Keratinocyte (primary cell): ENCODE data around the gene NSUN2. TPM values are rescaled to one million over a fixed set of nuclear protein-coding genes. Genes with fewer than 3 reads are reported as not detected.

Source experiments
- DNase-seq: peaks from one replicate; pipeline ENCODE4 v3.0.0-alpha.2; 2011; ENCODE audit warnings: low read depth, missing footprints, low spot score
- FAIRE-seq: peaks from 2 replicates; lab custom pipeline; 2011; peaks lifted over from hg19 to GRCh38; lab: Jason Lieb, UNC
- H2AFZ ChIP-seq: 2 replicates; pipeline ENCODE4 v1.6.0; 2012; ENCODE audit warnings: low read length, control low read depth, inconsistent platforms; ENCODE audit not compliant: control insufficient read depth
- H3K27ac ChIP-seq: 2 replicates; pipeline ENCODE4 v1.5.1; 2011; ENCODE audit warnings: low read length; ENCODE audit not compliant: control insufficient read depth, insufficient read depth
- H3K27me3 ChIP-seq: 3 replicates; pipeline ENCODE4 v1.6.0; 2011; ENCODE audit warnings: low read length; ENCODE audit not compliant: control insufficient read depth, insufficient read depth; ENCODE audit errors: extremely low read depth
- H3K36me3 ChIP-seq, 2 experiments: 2 replicates in 1 of 2; 3 replicates in 1 of 2; pipeline ENCODE4 v1.5.1; 2011; ENCODE audit warnings: low read length in 2 of 2, mild to moderate bottlenecking in 1 of 2; ENCODE audit not compliant: control insufficient read depth in 2 of 2, insufficient read depth in 2 of 2; ENCODE audit errors: extremely low read depth in 1 of 2
- H3K4me1 ChIP-seq: 3 replicates; pipeline ENCODE4 v1.5.1; 2011; ENCODE audit warnings: low read length; ENCODE audit not compliant: control insufficient read depth, insufficient read depth; ENCODE audit errors: extremely low read depth
- H3K4me2 ChIP-seq: 3 replicates; pipeline ENCODE4 v1.6.0; 2011; ENCODE audit warnings: low read depth, low read length; ENCODE audit not compliant: control insufficient read depth, insufficient read depth; ENCODE audit errors: extremely low read depth
- H3K4me3 ChIP-seq, 3 experiments: fragments of 200-600 bp in 1 of 3; sonication (generic) in 1 of 3; 2 replicates in 2 of 3; 3 replicates in 1 of 3; pipeline ENCODE4 v1.5.1; 2011 to 2016; ENCODE audit warnings: low read length in 3 of 3, mild to moderate bottlenecking in 3 of 3, control low read depth in 2 of 3, inconsistent platforms in 1 of 3, low read depth in 1 of 3, mixed read lengths in 1 of 3, mixed run types in 1 of 3, moderate library complexity in 1 of 3; ENCODE audit not compliant: control insufficient read depth in 2 of 3, insufficient read depth in 2 of 3; ENCODE audit errors: extremely low read depth in 1 of 3
- H3K79me2 ChIP-seq: 2 replicates; pipeline ENCODE4 v1.6.0; 2012; ENCODE audit warnings: low read length; ENCODE audit not compliant: control insufficient read depth, insufficient read depth
- H3K9ac ChIP-seq: 3 replicates; pipeline ENCODE4 v1.6.0; 2011; ENCODE audit warnings: low read length; ENCODE audit not compliant: control insufficient read depth, insufficient read depth; ENCODE audit errors: extremely low read depth
- H3K9me1 ChIP-seq: 3 replicates; pipeline ENCODE4 v1.6.0; 2011; ENCODE audit warnings: low read length; ENCODE audit not compliant: control insufficient read depth, insufficient read depth; ENCODE audit errors: extremely low read depth
- H3K9me3 ChIP-seq: 2 replicates; pipeline ENCODE4 v1.5.1; 2012; ENCODE audit warnings: low read depth, low read length; ENCODE audit not compliant: control insufficient read depth
- H4K20me1 ChIP-seq: 3 replicates; pipeline ENCODE4 v1.6.0; 2011; ENCODE audit warnings: low read length; ENCODE audit not compliant: control insufficient read depth, insufficient read depth; ENCODE audit errors: extremely low read depth
- EZH2 ChIP-seq: IDR thresholded peaks from one replicate; pipeline ENCODE4 v1.6.1; 2012; ENCODE audit warnings: inconsistent platforms, mild to moderate bottlenecking, low read length, moderate library complexity
- dilution Hi-C: fragments of 300-500 bp; cut with MboI; formaldehyde crosslinking; loops from one replicate; pipeline ENCODE4 v1.7.0; 2020; ENCODE audit warnings: low sequenced_read_pairs; ENCODE audit not compliant: extremely low pct_ligation_motif_present
- polyA plus RNA-seq, 5 experiments: library from polyadenylated mRNA; depleted of rRNA in 3 of 5; stranded (reverse) in 3 of 5; stranded (forward) in 1 of 5; unstranded in 1 of 5; fragments of >200 nt; gene quantifications; 1 replicate in 1 of 5; 2 replicates in 3 of 5; 3 replicates in 1 of 5; pipeline versions ENCODE4 v1.2.1 to v1.2.3, GENCODE V29; 2011 to 2012; ENCODE audit warnings: missing spikeins in 2 of 5, low read depth in 1 of 5, low replicate concordance in 1 of 5
- TF ChIP-seq, protein P1 (sequence below), 3 experiments: IDR thresholded peaks in 1 of 3; conservative IDR thresholded peaks in 1 of 3; optimal IDR thresholded peaks in 1 of 3; 2 replicates in 2 of 3; 3 replicates in 1 of 3; pipeline versions ENCODE3 to v1.5.1; 2011; ENCODE audit warnings: low read length in 3 of 3, mild to moderate bottlenecking in 3 of 3, moderate library complexity in 2 of 3, control low read depth in 1 of 3, inconsistent platforms in 1 of 3; ENCODE audit not compliant: insufficient read depth in 2 of 3; ENCODE audit errors: extremely low read depth in 1 of 3

NSUN2 gene
- polyA plus RNA-seq, 1 donor (not counting 4 experiments of a cell fraction or from before 2014, with no cell fraction given) = 91.2 TPM

GRCh38 chr5:6597557-6597956, 35.3 kb downstream of the NSUN2 start:
- no peak overlapping the region for H3K4me2 ChIP-seq
- H3K79me2 ChIP-seq = no peaks in the 10 kb centered on the region
- no peak overlapping the region for H3K27ac ChIP-seq
- TF ChIP-seq, protein P1, sequence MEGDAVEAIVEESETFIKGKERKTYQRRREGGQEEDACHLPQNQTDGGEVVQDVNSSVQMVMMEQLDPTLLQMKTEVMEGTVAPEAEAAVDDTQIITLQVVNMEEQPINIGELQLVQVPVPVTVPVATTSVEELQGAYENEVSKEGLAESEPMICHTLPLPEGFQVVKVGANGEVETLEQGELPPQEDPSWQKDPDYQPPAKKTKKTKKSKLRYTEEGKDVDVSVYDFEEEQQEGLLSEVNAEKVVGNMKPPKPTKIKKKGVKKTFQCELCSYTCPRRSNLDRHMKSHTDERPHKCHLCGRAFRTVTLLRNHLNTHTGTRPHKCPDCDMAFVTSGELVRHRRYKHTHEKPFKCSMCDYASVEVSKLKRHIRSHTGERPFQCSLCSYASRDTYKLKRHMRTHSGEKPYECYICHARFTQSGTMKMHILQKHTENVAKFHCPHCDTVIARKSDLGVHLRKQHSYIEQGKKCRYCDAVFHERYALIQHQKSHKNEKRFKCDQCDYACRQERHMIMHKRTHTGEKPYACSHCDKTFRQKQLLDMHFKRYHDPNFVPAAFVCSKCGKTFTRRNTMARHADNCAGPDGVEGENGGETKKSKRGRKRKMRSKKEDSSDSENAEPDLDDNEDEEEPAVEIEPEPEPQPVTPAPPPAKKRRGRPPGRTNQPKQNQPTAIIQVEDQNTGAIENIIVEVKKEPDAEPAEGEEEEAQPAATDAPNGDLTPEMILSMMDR (optimal IDR thresholded peaks at IDR 0.05 in 1 of 3, IDR thresholded peaks at IDR 0.05 in 1 of 3, conservative IDR thresholded peaks at IDR 0.05 in 1 of 3; ENCODE audit: extremely low read depth in 1 of 3, insufficient read depth in 2 of 3, low read length in 3 of 3) = no peak
- no peak for TF ChIP-seq EZH2
- H4K20me1 ChIP-seq = no peaks in the 10 kb centered on the region
- no peaks in the 10 kb centered on the region for H3K27me3 ChIP-seq
- H3K9me3 ChIP-seq = no peaks in the 10 kb centered on the region
- H3K4me3 ChIP-seq = no peak overlapping the region
- peaks cover 19 to 20% of the 10 kb centered on the region in 2 experiments for H3K36me3 ChIP-seq
- no peak overlapping the region for H3K9ac ChIP-seq
- dilution Hi-C loops = no loop called here
- no peak for DNase-seq
- no peak overlapping the region for H2AFZ ChIP-seq
- H3K9me1 ChIP-seq = no peaks in the 10 kb centered on the region
- FAIRE-seq = no peak
- H3K4me1 ChIP-seq = no peaks in the 10 kb centered on the region

DNA sequence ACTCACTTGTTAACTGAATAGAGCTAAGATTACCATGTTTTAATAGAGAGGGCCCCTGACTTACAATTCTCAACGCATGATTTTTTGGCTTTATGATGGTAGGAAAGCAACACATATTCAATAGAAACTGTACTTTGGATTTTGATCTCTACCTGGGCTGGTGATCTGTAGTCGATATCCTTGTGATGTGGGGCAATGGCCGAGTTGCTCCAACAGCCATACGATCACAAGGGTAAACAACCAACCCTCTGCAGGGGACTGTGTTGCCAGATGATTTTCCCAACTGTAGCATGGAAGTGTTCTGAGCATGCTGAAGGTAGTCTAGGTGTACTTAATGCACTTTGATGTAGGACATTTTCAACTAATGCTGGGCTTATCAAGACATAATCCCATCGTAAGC, 36.5 kb downstream of the NSUN2 start:
- dilution Hi-C loops = no loop called here
- H3K4me2 ChIP-seq = no peak overlapping the region
- no peak overlapping the region for H3K9ac ChIP-seq
- H4K20me1 ChIP-seq = no peaks in the 10 kb centered on the region
- no peak for DNase-seq
- H3K27ac ChIP-seq = no peak overlapping the region
- H3K4me1 ChIP-seq = peaks cover 4% of the 10 kb centered on the region
- no peak for FAIRE-seq
- no peaks in the 10 kb centered on the region for H3K79me2 ChIP-seq
- no peak overlapping the region for H2AFZ ChIP-seq
- H3K27me3 ChIP-seq = no peaks in the 10 kb centered on the region
- no peaks in the 10 kb centered on the region for H3K9me1 ChIP-seq
- no peak for TF ChIP-seq EZH2
- TF ChIP-seq, protein P1 (optimal IDR thresholded peaks at IDR 0.05 in 1 of 3, IDR thresholded peaks at IDR 0.05 in 1 of 3, conservative IDR thresholded peaks at IDR 0.05 in 1 of 3; ENCODE audit: extremely low read depth in 1 of 3, insufficient read depth in 2 of 3, low read length in 3 of 3) = no peak
- no peak overlapping the region for H3K4me3 ChIP-seq
- peaks cover 9 to 15% of the 10 kb centered on the region in 2 experiments for H3K36me3 ChIP-seq
- H3K9me3 ChIP-seq = no peaks in the 10 kb centered on the region
